Measurements from ENCODE around the gene ERCC8.

ERCC8 gene

DNA sequence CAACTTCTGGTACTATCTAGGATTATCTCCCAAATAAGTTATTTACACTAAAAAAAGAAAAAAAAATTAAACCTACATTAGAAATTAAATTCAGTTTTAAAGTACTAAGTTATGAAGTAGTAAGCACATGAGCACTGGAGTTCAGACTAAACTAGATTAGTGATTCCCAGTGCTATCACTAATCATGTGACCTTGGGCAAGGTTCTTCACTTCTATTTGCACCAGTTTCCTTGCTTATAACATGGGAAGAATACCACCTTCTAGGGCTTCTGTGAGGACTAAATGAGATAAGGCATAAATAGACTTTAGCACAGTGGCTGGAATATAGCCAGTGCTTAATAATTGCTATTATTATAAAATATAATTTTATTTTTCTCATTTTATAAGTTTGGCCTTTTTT is 111.3 kb downstream of the ERCC8 start:
- DNase-seq (ENCODE audit: low read depth), result no peak

DNA sequence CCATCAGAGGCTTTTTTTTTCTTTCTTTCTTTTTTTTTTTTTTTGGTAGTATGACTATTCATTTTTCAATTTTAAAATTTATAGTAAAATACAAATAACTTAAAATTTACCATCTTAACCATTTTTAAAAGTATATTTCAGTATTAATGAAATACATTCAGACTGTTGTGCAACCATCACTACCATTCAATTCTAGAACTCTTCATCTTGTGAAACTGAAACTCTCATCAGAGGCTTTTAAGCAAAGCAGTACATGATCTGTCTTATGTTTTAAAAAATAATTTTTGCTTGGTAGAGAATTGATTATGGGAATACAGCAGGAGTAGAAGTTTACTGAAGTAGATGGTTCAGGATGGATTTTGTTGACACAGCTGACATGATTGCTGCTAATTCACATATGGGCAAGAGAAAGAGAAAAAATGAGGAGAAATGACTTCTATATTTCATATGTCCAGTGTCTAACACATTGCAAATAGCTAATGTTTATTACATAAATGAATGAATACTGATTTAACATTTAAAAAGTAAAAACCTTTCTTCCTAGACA is 114.2 kb downstream of the ERCC8 start:
- no peak for DNase-seq (ENCODE audit: low read depth)

DNA sequence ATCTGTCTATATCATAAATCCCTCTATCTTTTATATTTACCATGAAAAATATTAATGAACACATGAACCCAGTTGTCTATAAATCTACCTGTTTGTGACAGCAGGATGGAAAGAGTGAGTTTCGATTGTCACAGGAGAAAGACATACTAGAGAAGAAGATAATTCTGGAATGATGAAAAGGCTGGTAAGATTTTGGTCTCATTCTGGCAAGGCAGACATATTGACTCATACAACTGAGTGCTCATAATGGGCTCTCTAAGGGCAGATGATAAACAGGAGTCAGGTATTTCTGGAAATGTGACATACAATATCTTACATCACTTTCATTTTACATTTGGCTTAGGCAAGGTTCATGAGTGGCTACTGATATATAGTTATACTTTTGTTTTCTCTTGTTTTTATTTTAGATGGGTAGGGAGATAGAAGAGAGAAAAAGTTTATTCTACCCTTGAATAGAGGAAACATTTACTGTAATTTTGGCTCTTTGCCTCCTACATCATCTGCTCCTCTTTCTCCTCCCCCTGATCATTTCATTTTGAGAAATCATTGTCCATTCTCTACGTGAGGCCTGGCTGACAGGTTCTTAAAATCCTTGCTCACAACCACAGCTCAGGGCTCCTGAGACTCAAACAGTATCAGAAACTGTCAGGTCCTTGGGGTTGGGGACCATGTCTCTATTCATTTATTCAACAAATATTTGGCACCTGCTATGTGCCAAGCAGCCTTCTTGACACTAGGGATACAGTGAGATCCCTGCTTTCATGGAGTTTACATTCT is 115.2 kb downstream of the ERCC8 start:
- DNase-seq (ENCODE audit: low read depth), result no peak

DNA sequence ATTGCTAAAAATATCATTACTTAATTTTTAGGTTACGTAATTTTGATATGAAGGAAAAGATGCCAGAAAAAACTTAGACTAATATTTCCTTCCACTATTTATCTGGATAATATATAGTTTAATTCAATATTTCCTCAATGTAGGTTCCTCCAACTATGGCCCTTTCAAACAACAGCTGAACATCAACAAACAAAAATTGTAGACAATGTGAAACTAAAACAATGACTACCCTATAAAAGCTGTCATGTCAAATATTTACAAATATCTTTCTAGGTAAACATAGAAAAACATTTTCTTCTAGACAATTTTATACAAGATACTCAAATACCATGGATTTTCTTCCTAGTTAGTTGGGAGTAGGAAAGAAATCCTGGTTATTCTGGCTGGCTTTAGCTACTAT is 117.7 kb downstream of the ERCC8 start:
- DNase-seq (ENCODE audit: low read depth), result no peak

DNA sequence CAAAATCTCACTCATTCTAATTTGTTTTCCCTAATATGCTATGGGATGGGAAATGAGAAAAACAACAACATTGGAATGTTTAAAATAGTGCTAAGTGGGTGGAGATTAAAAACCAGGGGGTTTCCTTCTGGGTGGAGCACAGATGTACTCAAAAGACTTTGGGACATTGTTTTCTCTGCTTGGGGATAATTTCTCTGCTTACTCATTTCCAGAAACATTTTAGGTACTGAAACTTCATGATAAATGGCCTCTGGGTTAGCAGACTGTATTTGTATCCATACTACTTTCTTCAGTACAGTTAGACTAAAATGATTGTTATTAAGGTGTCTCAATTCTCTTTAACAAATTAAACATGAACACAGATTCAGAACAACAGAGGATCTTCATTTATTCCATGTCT is 118.2 kb downstream of the ERCC8 start:
- no peak for DNase-seq (ENCODE audit: low read depth)

All from T-helper 22 cell (primary cell).